GM12878 (cell line): ENCODE data around the gene LINGO1.

ENCODE experiments used
- CTCF ChIP-seq, 3 experiments: IDR thresholded peaks in 2 of 3; conservative IDR thresholded peaks in 1 of 3; 2 replicates each; pipeline ENCODE4 v1.5.1; 2011; ENCODE audit warnings: low read depth in 3 of 3, low read length in 3 of 3, mild to moderate bottlenecking in 3 of 3, control low read depth in 2 of 3, moderate library complexity in 2 of 3, inconsistent platforms in 1 of 3, mixed read lengths in 1 of 3; ENCODE audit not compliant: control insufficient read depth in 2 of 3, insufficient read depth in 1 of 3; ENCODE audit errors: extremely low read depth in 1 of 3
- FOXK2 ChIP-seq: fragments of 450-650 bp; IDR thresholded peaks from 2 replicates; pipeline ENCODE4 v1.6.1; 2017; ENCODE audit warnings: mild to moderate bottlenecking, moderate library complexity
- MTA2 ChIP-seq: fragments of 450-650 bp; IDR thresholded peaks from 2 replicates; pipeline ENCODE4 v1.6.1; 2016; ENCODE audit warnings: low read depth, mild to moderate bottlenecking, moderate library complexity
- RELB ChIP-seq: fragments of 450-650 bp; IDR thresholded peaks from 2 replicates; pipeline ENCODE4 v1.6.1; 2017; ENCODE audit warnings: low read depth, mild to moderate bottlenecking, moderate library complexity

- no peak for TF ChIP-seq RELB
- no peak for TF ChIP-seq CTCF (IDR thresholded peaks at IDR 0.05 in 2 of 3, conservative IDR thresholded peaks at IDR 0.05 in 1 of 3; ENCODE audit: control insufficient read depth in 2 of 3, extremely low read depth in 1 of 3, insufficient read depth in 1 of 3, low read depth in 3 of 3, low read length in 3 of 3)
- no peak for TF ChIP-seq FOXK2
- TF ChIP-seq MTA2, result no peak
These were observed 61.0 kb downstream of the LINGO1 start for GRCh38 chr15:77571741-77572140.
